Skeletal muscle tissue (tissue), 4 donors: ENCODE measurements around the gene PRAC2. TPM values are rescaled to one million over a fixed set of nuclear protein-coding genes. Genes with fewer than 3 reads are reported as not detected.

Experiments
- H3K27ac ChIP-seq: one replicate; pipeline ENCODE4 v1.7.0; 2013; ENCODE audit warnings: mild to moderate bottlenecking, low read depth, low read length, inconsistent platforms
- H3K27me3 ChIP-seq, 3 donors: one replicate each; pipeline ENCODE4 v1.7.0; 2013; ENCODE audit warnings: low read length in 3 of 3; ENCODE audit not compliant: control insufficient read depth in 3 of 3, insufficient read depth in 3 of 3
- H3K36me3 ChIP-seq, 3 donors: one replicate each; pipeline ENCODE4 v1.7.0; 2013; ENCODE audit warnings: low read length in 3 of 3; ENCODE audit not compliant: control insufficient read depth in 3 of 3, insufficient read depth in 3 of 3
- H3K4me1 ChIP-seq, 3 donors: one replicate each; pipeline ENCODE4 v1.7.0; 2013; ENCODE audit warnings: low read length in 3 of 3, mild to moderate bottlenecking in 3 of 3; ENCODE audit not compliant: control insufficient read depth in 3 of 3, insufficient read depth in 3 of 3
- H3K4me3 ChIP-seq, 3 donors: one replicate each; pipeline ENCODE4 v1.7.0; 2013; ENCODE audit warnings: low read length in 3 of 3
- H3K9ac ChIP-seq, 3 donors: one replicate each; pipeline ENCODE4 v1.7.0; 2013; ENCODE audit warnings: low read length in 3 of 3, mild to moderate bottlenecking in 3 of 3, moderate library complexity in 2 of 3, low read depth in 1 of 3
- H3K9me3 ChIP-seq, 3 donors: one replicate each; pipeline ENCODE4 v1.7.0; 2013; ENCODE audit warnings: low read length in 3 of 3; ENCODE audit not compliant: control insufficient read depth in 3 of 3
- total RNA-seq: library from RNA; depleted of rRNA; stranded (reverse); fragments of >200 nt; gene quantifications from one replicate; pipeline ENCODE4 v1.2.3, GENCODE V29; 2014
- donor health status: Osteomylitis.

Gene PRAC2
- total RNA-seq, 1 donor from 2014 or later: not detected

GRCh38 chr17:48734333-48735061 lies 11.5 kb downstream of the PRAC2 start:
- Histone ChIP-seq H3K27me3 (peaks cover 91 to 97% (median 94%) of the 10 kb centered on the region in 3 donors), H3K36me3 (no peaks in the 10 kb centered on the region)

GRCh38 chr17:48735062-48735351 lies 12.0 kb downstream of the PRAC2 start:
- no peaks in the 10 kb centered on the region for H3K9me3 ChIP-seq

More at GRCh38 chr17:48734333-48735061, 11.5 kb downstream of the PRAC2 start:
- H3K27ac ChIP-seq: no peak overlapping the region
- no peaks in the 10 kb centered on the region for H3K9me3 ChIP-seq
- no peak overlapping the region for H3K4me3 ChIP-seq
- H3K9ac ChIP-seq: no peak overlapping the region
- H3K4me1 ChIP-seq: peaks cover 0 to under 1% (median under 1%) of the 10 kb centered on the region in 3 donors

DNA sequence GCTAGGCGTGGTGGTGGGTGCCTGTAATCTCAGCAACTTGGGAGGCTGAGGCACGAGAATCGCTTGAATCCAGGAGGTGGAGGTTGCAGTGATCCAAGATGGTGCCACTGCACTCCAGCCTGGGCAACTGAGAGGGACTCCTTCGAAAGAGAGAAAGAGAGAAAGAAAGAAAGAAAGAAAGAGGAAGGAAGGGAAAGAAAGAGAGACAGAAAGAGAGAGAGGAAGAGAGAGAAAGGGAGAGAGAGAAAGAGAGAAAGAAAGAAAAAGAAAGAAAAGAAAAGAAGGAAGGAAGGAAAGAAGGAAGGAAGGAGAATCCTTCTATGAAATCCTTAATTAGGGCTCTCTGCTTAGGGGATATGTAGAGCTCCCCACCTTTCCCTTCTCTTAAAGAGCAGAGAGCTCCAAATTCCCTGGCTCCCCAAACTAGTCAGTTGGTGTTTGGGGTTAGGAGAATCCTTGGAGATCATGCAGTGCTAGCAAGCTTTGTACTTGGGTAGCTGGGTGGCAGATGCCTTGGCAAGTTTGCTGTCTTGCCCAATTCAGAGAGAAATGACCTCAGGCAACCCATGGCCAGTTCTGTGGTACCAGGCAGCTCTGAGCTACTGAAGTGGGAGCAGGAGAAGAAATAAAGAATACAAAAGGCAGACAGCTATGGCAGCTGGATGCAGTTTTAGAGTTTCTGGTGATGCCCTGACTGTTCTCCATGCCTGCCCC lies 14.5 kb downstream of the PRAC2 start:
- Histone ChIP-seq H3K27me3 (peaks cover 87 to 97% (median 94%) of the 10 kb centered on the region in 3 donors), H3K27ac (no peak overlapping the region), H3K4me1 (no peaks in the 10 kb centered on the region), H3K9me3 (no peaks in the 10 kb centered on the region), H3K36me3 (no peaks in the 10 kb centered on the region), H3K4me3 (no peak overlapping the region), H3K9ac (no peak overlapping the region)

More at GRCh38 chr17:48735062-48735351, 12.0 kb downstream of the PRAC2 start:
- H3K36me3 ChIP-seq: no peaks in the 10 kb centered on the region
- no peak overlapping the region for H3K9ac ChIP-seq
- no peak overlapping the region for H3K27ac ChIP-seq
- peaks cover 89 to 97% (median 91%) of the 10 kb centered on the region in 3 donors for H3K27me3 ChIP-seq
- no peak overlapping the region for H3K4me3 ChIP-seq
- no peaks in the 10 kb centered on the region for H3K4me1 ChIP-seq

- no peak overlapping the region for H3K27ac ChIP-seq
- H3K36me3 ChIP-seq: no peaks in the 10 kb centered on the region
- no peak overlapping the region for H3K4me3 ChIP-seq
- H3K27me3 ChIP-seq: peaks cover 86 to 95% (median 94%) of the 10 kb centered on the region in 3 donors
- H3K4me1 ChIP-seq: no peaks in the 10 kb centered on the region
- H3K9me3 ChIP-seq: no peaks in the 10 kb centered on the region
- no peak overlapping the region for H3K9ac ChIP-seq
Observed at GRCh38 chr17:48738424-48738802, 15.4 kb downstream of the PRAC2 start.

- peaks cover 87 to 94% (median 94%) of the 10 kb centered on the region in 3 donors for H3K27me3 ChIP-seq
- no peak overlapping the region for H3K4me3 ChIP-seq
- H3K4me1 ChIP-seq: no peaks in the 10 kb centered on the region
- no peak overlapping the region for H3K27ac ChIP-seq
- H3K36me3 ChIP-seq: no peaks in the 10 kb centered on the region
- H3K9ac ChIP-seq: no peak overlapping the region
- no peaks in the 10 kb centered on the region for H3K9me3 ChIP-seq
Observed at GRCh38 chr17:48738803-48739526, 16.0 kb downstream of the PRAC2 start.

DNA sequence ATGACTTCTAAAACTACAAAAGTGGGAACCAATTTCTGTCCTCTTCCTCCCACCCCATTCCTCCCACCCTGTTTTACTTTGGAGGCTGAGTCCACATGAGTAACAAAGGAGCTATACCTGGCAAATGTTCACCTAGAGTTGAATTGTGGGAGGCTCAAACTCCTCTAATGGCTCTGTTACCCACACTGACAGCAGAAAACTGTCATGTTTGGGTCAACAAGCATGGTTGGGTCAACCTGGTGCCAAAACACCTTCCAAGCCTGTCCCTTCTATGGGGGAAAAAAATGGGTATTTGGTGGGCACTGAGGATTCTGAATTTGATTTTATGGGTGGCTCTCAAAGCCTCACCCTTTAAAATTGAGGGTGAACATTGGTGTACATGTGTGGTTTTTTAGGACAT lies 17.6 kb downstream of the PRAC2 start:
- Histone ChIP-seq H3K36me3 (no peaks in the 10 kb centered on the region), H3K4me3 (no peak overlapping the region), H3K9ac (no peak overlapping the region), H3K27me3 (peaks cover 86 to 92% (median 92%) of the 10 kb centered on the region in 3 donors), H3K27ac (no peak overlapping the region), H3K4me1 (no peaks in the 10 kb centered on the region), H3K9me3 (no peaks in the 10 kb centered on the region)

GRCh38 chr17:48745381-48746275 lies 22.6 kb downstream of the PRAC2 start:
- Histone ChIP-seq H3K9me3 (no peaks in the 10 kb centered on the region), H3K4me1 (no peaks in the 10 kb centered on the region), H3K36me3 (no peaks in the 10 kb centered on the region), H3K27ac (no peak overlapping the region), H3K9ac (no peak overlapping the region), H3K4me3 (no peak overlapping the region), H3K27me3 (peaks cover 89 to 94% (median 92%) of the 10 kb centered on the region in 3 donors)

- no peaks in the 10 kb centered on the region for H3K36me3 ChIP-seq
- H3K4me1 ChIP-seq: no peaks in the 10 kb centered on the region
- no peak overlapping the region for H3K4me3 ChIP-seq
- peaks cover 93 to 95% (median 94%) of the 10 kb centered on the region in 3 donors for H3K27me3 ChIP-seq
- H3K9me3 ChIP-seq: no peaks in the 10 kb centered on the region
- no peak overlapping the region for H3K9ac ChIP-seq
- H3K27ac ChIP-seq: no peak overlapping the region
Observed at GRCh38 chr17:48746916-48747444, 24.0 kb downstream of the PRAC2 start.
